Stromal cell of bone marrow (primary cell): ENCODE data around the gene IRGQ.

Source experiments
- DNase-seq: peaks from one replicate; pipeline ENCODE4 v3.0.0-alpha.2; 2012; ENCODE audit warnings: low read depth

IRGQ gene

GRCh38 chr19:43538922-43539321, 57.0 kb downstream of the IRGQ start:
- DNase-seq, result no peak

DNA sequence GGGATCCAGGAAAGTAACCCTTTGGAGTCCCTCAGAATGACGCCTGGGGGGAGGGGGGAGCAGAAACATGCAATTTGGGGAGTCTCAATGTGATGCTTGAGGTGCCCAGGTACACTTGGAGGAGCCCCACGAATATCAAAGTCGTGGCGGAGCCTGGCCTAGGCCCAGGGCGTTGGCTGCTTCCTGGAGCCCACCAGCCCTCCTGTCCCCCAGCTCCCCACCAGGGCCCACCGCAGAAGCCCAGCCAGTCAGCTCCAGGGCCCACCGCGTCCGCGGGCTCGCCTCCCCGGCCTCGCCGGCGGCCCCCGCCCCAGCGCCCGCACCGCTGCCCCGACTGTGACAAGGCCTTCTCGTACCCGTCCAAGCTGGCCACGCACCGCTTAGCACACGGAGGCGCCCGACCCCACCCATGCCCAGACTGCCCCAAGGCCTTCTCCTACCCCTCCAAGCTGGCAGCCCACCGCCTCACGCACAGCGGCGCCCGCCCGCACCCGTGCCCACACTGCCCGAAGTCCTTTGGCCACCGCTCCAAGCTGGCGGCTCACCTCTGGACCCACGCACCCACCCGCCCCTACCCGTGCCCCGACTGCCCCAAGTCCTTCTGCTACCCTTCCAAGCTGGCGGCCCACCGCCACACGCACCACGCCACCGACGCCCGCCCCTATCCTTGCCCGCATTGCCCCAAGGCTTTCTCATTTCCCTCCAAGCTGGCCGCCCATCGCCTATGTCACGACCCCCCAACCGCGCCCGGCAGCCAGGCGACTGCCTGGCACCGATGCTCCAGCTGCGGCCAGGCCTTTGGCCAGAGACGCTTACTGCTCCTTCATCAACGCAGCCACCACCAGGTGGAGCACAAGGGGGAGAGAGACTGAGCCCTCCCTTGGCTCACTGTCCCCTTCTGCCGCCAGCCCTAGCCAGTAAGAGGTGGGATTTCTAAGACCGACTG, 60.8 kb downstream of the IRGQ start:
- no peak for DNase-seq
